WTC11 (cell line): Measurements from ENCODE around the gene PCDHGC5.

Experiments
- ATF3 ChIP-seq: sonication (generic); formaldehyde crosslinking; conservative IDR thresholded peaks from 2 replicates; pipeline ENCODE4 v1.8.1; 2022; ENCODE audit warnings: mild to moderate bottlenecking, missing genetic modification reagents
- CBFB ChIP-seq: sonication (generic); formaldehyde crosslinking; IDR thresholded peaks from 2 replicates; pipeline ENCODE4 v1.8.1; 2022; ENCODE audit warnings: mild to moderate bottlenecking, low read depth, missing genetic modification reagents
- CTCF ChIP-seq: fragments of 200-600 bp; IDR thresholded peaks from 2 replicates; pipeline ENCODE4 v1.8.0; 2022; ENCODE audit warnings: antibody characterized with exemption
- E2F1 ChIP-seq: sonication (generic); formaldehyde crosslinking; IDR thresholded peaks from 2 replicates; pipeline ENCODE4 v1.8.0; 2022; ENCODE audit warnings: mild to moderate bottlenecking, missing genetic modification reagents
- ELF4 ChIP-seq: sonication (generic); formaldehyde crosslinking; IDR thresholded peaks from 2 replicates; pipeline ENCODE4 v1.8.1; 2022; ENCODE audit warnings: low read depth, mild to moderate bottlenecking, moderate library complexity, missing genetic modification reagents
- ETV6 ChIP-seq: sonication (generic); formaldehyde crosslinking; IDR thresholded peaks from 2 replicates; pipeline ENCODE4 v1.8.1; 2022; ENCODE audit warnings: mild to moderate bottlenecking, missing genetic modification reagents
- KAT7 ChIP-seq: sonication (generic); formaldehyde crosslinking; IDR thresholded peaks from 2 replicates; pipeline ENCODE4 v1.8.1; 2023; ENCODE audit warnings: missing genetic modification reagents, mild to moderate bottlenecking, borderline replicate concordance
- NR2C2 ChIP-seq: sonication (generic); formaldehyde crosslinking; IDR thresholded peaks from 2 replicates; pipeline ENCODE4 v1.8.0; 2022; ENCODE audit warnings: mild to moderate bottlenecking, missing genetic modification reagents
- PRDM15 ChIP-seq: sonication (generic); formaldehyde crosslinking; IDR thresholded peaks from 2 replicates; pipeline ENCODE4 v1.8.0; 2022; ENCODE audit warnings: missing genetic modification reagents
- SMAD3 ChIP-seq: sonication (generic); formaldehyde crosslinking; IDR thresholded peaks from 2 replicates; pipeline ENCODE4 v1.8.0; 2022; ENCODE audit warnings: missing genetic modification reagents, mild to moderate bottlenecking, borderline replicate concordance
- USF2 ChIP-seq: sonication (generic); formaldehyde crosslinking; IDR thresholded peaks from 2 replicates; pipeline ENCODE4 v1.8.1; 2023; ENCODE audit warnings: mild to moderate bottlenecking, missing genetic modification reagents, moderate library complexity
- ZNF423 ChIP-seq: fragments of 250-450 bp; sonication (Bioruptor Pico); IDR thresholded peaks from 2 replicates; pipeline ENCODE4 v2.1.2; 2022; ENCODE audit warnings: mild to moderate bottlenecking, moderate library complexity
- ZNF532 ChIP-seq: fragments of 250-450 bp; sonication (Bioruptor Pico); IDR thresholded peaks from 2 replicates; pipeline ENCODE4 v1.9.0; 2021; ENCODE audit warnings: mild to moderate bottlenecking, borderline replicate concordance

GRCh38 chr5:141488591-141489561 is at the start of gene PCDHGC5:
- TF ChIP-seq KAT7 (CRISPR knock-in tag), result no peak
- TF ChIP-seq ZNF423 (CRISPR knock-in tag), result no peak
- TF ChIP-seq USF2, result no peak
- TF ChIP-seq ETV6 (CRISPR knock-in tag), result no peak
- TF ChIP-seq CBFB, result no peak
- no peak for TF ChIP-seq E2F1 (CRISPR knock-in tag)
- TF ChIP-seq CTCF, result no peak
- TF ChIP-seq PRDM15 (CRISPR knock-in tag), result no peak
- no peak for TF ChIP-seq SMAD3 (CRISPR knock-in tag)
- no peak for TF ChIP-seq ZNF532 (CRISPR knock-in tag)
- no peak for TF ChIP-seq NR2C2 (CRISPR knock-in tag)
- TF ChIP-seq ATF3 (CRISPR knock-in tag), result no peak
- no peak for TF ChIP-seq ELF4 (CRISPR knock-in tag)
